HG02943 (cell line): Measurements from ENCODE around the gene CFAP77.
"Not testable (repeated sequence)": the region's sequence is repeated elsewhere in the genome, so short reads cannot be mapped to it uniquely, and the experiment has no call there.

Experiments
- ATAC-seq: cut with Tn5 transposase; IDR thresholded peaks from one replicate; pipeline ENCODE4 v1.9.1; 2021; ENCODE audit warnings: mild to moderate bottlenecking, low read depth, moderate library complexity; ENCODE audit not compliant: unreplicated experiment

Gene CFAP77

DNA sequence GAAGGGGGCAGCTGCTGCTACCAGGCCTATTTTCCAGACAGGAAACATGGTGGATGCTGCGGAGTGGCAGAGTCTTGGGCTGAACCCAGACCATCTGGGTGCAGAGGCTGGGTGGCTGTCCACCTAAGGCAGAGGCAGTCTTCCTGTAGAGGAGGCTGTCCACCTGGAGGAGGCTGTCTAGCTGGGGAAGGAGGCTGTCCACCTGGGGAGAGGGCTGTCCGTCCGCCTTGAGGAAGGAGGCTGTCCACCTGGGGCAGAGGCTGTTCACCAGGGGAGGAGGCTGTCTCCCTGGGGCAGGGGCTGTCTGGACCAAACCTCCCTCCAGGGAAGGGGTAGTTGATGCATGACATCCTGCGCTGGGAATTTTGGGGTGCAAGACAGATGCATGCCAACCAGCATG is 133.2 kb downstream of the CFAP77 start:
- no peak for ATAC-seq

DNA sequence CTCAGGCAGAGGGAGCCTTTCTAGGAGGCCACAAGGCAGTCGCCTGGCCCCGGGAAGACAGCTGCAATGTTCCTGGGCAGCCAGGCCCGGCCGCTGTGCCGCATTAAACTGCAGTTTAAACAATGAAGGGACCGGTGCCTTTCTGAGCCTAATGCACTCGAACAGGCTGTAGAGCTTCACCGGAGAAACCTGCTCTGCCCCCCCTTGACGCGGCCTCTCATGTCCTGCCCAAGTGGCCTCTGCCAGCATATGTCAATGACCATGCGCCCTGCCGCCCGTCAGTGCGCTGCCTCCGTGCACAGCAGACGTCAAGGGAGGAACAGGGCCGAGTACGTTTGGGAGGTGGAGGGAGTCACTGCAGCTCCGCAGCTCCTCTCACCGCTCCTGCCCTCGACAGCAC is 133.9 kb downstream of the CFAP77 start:
- no peak for ATAC-seq

DNA sequence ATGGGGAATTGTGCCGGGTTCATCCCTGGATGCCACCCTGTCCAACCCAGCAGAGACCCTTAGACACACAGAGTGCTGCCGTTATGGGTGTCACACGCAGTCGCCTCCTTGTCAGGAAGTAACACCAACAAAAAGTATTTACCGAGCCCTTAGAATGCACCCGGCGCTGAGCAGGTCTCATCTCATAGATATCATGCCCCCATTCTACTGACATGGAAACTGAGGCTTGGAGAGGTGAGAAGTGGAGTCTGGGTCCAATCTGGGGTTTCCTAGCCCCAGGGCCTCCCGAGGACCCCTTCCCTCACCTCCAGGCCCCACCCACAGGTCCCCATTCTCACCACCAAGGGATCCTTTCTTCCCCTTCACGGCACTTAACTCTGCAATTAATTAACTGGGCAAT is 135.6 kb downstream of the CFAP77 start:
- no peak for ATAC-seq

- no peak for ATAC-seq
Observed at GRCh38 chr9:132546148-132547051, 136.4 kb downstream of the CFAP77 start.

DNA sequence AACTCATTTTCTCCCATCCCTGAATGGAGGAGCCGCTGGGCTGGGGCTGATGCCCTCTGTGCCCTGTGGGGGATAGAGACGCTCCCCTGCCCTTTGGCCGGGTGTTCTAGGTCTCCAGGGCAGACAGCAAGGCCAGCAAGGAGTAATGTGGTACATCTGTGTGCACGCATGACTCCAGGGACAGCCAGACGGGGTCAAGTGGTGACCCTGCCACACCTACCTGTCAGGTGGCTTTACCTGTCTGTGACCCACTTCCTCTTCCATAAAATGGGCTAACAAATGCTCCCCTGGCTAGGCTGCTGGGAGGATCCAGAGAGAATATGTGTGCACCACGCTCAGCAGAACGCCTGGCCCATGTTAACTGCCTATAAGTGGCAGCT is 137.0 kb downstream of the CFAP77 start:
- no peak for ATAC-seq

GRCh38 chr9:132547436-132547835 is 137.4 kb downstream of the CFAP77 start:
- ATAC-seq = no peak

GRCh38 chr9:132547976-132548730 is 138.1 kb downstream of the CFAP77 start:
- no peak for ATAC-seq

DNA sequence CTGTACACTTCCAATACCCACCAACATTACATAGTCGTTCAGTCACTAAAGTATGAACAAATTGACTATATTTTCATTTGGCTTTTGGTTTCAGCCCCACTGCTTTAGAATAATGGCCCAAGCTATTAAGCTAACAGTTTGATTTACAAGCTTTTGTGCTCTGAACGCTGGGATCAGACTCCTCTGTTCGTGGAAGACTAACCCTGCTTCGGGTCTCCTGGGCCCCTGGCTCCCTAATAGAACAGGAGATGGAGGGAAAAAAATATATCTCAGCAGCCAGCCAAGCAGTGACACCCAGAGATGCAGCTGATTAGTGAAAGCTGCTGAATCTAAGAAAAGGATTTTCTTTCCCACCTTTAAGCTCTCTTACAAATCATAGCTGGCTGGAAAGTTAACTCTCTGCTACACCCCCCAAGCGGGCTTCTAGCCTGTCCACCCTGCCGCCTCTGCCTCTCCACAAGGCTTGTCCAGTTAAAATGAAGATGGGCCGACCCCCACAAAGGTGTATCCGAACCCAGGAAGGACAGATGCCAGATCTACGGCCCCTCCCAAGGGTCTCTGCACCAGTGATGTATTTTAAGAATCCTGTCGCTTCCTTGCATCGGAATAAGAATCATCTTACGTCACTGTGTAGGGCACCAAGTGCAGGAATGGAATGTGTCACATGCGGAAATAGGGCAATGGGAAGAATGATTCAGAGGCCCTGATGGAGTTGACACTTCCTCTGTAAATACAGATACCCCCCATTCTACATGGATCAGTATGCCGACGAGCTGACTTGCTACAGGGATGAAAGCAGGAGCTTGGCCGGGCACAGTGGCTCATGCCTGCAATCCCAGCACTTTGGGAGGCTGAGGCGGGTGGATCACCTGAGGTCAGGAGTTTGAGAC is 139.0 kb downstream of the CFAP77 start:
- no peak for ATAC-seq

- ATAC-seq = no peak
Observed at GRCh38 chr9:132551556-132551955, 141.5 kb downstream of the CFAP77 start.

- no peak for ATAC-seq
Observed at GRCh38 chr9:132552041-132552440, 142.0 kb downstream of the CFAP77 start.

GRCh38 chr9:132554755-132555154 is 144.7 kb downstream of the CFAP77 start:
- no peak for ATAC-seq

- ATAC-seq = no peak
Observed at GRCh38 chr9:132555528-132555927, 145.5 kb downstream of the CFAP77 start.

DNA sequence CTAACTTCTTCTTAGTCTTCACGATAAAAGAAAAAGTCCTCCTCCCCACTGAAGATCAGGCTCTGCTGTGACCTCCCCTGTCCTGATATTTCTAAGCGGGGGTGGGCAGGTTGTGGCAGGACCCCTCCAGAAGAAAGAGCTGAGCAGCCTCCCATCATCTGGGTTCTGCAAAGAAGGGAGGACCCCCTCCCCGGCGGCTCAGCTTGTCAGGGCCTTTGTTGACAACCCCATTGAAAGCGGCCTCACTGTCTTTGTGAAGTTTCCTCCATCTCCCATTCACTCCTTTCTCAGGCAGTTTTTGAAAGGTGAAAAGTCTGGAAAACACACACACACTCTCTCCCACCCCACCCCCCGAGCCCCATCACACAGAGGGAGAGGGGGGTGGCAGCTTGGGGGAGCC is 146.2 kb downstream of the CFAP77 start:
- ATAC-seq = no peak

- no peak for ATAC-seq
Observed at GRCh38 chr9:132556714-132557113, 146.7 kb downstream of the CFAP77 start.

DNA sequence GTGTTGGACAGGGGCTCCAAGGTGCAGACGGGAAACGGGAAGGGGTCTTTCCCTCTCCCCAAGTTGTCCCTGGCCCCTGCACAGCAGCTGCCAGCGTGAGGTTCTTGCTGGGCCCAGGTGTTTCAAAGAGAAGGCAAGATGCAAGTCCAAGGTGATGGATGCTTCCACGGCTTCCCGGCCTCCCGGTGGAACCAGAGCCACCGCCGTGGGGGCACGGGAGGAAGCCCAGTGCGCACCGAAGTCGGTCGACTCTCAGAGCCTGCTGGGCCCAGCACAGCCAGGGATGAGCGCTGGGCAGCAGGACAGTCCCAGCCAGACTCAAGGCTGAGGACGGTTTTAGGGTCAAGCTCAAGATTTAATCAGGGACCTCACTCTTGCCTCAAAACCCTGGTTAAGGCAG is 147.1 kb downstream of the CFAP77 start:
- no peak for ATAC-seq

GRCh38 chr9:132559711-132560110 is 149.7 kb downstream of the CFAP77 start:
- no peak for ATAC-seq

DNA sequence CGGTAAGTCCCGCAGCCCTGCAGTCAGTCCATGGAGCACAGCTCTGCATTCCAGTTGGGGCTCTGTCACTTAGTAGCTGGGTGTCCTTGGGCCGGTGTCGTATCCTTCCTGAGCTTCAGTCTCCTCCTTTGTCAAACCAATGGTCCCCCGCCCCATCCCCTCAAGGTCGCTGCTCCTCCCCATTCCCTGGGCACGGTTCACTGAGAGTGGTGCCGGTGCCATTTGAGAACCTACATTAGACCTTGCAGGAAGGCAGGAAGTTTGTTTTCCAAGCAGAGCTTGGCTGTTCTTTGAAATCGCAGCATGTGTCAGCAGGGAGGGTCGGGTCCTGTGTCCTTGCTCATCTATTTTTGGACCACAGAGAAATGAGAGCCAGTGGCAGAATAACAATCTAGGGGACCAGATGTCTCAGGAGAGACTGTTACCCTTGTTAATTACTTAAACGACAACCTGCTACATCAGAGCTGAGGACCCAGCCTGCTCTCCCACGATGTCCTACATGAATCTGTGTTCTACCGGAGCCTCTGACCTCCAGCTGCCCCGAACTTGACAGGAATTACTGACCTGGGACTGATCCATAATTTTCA is 150.7 kb downstream of the CFAP77 start:
- ATAC-seq = no peak

DNA sequence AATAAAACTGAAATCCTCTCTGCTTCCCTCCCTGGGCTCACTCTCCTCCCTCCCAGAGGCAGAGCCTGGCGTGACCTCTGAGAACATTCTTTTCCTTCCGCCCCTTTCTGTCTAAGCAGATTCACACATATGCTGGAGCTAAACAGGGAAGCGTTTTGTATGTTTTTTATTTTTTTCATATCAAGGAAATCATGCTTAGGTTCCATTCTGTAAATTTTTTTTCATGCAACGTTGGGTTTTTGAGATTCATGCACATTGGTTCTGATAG is 152.2 kb downstream of the CFAP77 start:
- no peak for ATAC-seq

- ATAC-seq = no peak
Observed at GRCh38 chr9:132564526-132564925, 154.5 kb downstream of the CFAP77 start.

- ATAC-seq = not testable (repeated sequence)
Observed at GRCh38 chr9:132568787-132569186, 158.8 kb downstream of the CFAP77 start.
